C4-2B (cell line): ENCODE results near the gene GALE.

Experiments
- CTCF ChIP-seq: fragments of 450-650 bp; conservative IDR thresholded peaks from 2 replicates; pipeline ENCODE4 v1.5.1; 2017; ENCODE audit warnings: mild to moderate bottlenecking
- ZFX ChIP-seq: fragments of 450-650 bp; IDR thresholded peaks from 2 replicates; pipeline ENCODE4 v1.6.1; 2017

DNA sequence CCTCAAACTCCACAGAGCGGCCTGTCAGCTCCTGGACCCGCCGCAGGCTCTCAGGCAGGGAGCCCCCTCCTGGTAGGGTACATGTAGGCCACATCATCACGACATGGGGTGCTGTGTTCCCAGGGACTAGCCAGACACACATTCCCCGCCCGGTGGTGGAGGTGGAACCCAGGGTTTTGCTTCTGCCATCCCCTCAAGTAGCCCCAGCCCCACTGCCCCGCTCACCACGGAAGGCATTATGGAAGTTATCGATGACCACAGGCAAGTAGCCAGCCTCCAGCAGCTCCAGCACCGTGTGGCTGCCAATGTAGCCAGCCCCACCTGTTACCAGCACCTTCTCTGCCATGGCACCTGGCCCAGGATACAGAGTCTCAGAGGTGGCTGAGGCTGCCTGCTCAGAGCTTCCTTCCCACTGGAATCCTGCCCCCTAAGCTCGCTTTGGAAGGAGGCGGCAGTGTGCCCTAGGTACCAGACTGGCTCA, 1.9 kb downstream of the GALE start:
- TF ChIP-seq CTCF (no peak), ZFX (no peak)
